Subcutaneous adipose tissue (tissue), 4 donors: ENCODE data around the gene PDK2. TPM values are rescaled to one million over a fixed set of nuclear protein-coding genes. Genes with fewer than 3 reads are reported as not detected.

Experiments
- CTCF ChIP-seq: fragments of 450-650 bp; IDR thresholded peaks from one replicate; pipeline ENCODE4 v1.5.1; 2016; ENCODE audit warnings: low read depth, mild to moderate bottlenecking, control low read depth, antibody characterized with exemption, moderate library complexity
- total RNA-seq, 4 donors: library from RNA; depleted of rRNA; stranded (reverse); fragments of >200 nt; gene quantifications; one replicate each; pipeline ENCODE4 v1.1.0, GENCODE V29; 2016

PDK2 gene
- total RNA-seq, 4 donors from 2014 or later, result 37.4 to 157 (median 43.1) TPM

- TF ChIP-seq CTCF, result no peak
Observed at GRCh38 chr17:50146230-50146926, 51.2 kb downstream of the PDK2 start.

GRCh38 chr17:50146927-50147665 is 51.9 kb downstream of the PDK2 start:
- no peak for TF ChIP-seq CTCF

- no peak for TF ChIP-seq CTCF
Observed at GRCh38 chr17:50147841-50148225, 52.7 kb downstream of the PDK2 start.

- no peak for TF ChIP-seq CTCF
Observed at GRCh38 chr17:50148226-50149090, 53.3 kb downstream of the PDK2 start.

GRCh38 chr17:50149091-50149416 is 53.9 kb downstream of the PDK2 start:
- no peak for TF ChIP-seq CTCF

- no peak for TF ChIP-seq CTCF
Observed at GRCh38 chr17:50149417-50150353, 54.5 kb downstream of the PDK2 start.
